A549 (cell line): ENCODE measurements around the gene PIK3C2B. TPM values are rescaled to one million over a fixed set of nuclear protein-coding genes. Genes with fewer than 3 reads are reported as not detected.

Experiments used
- ATAC-seq, 2 experiments: fragments of 200-7000 bp in 1 of 2; fragments of >200 bp in 1 of 2; cut with Nextera tagmentation in 1 of 2; cut with Tn5 transposase in 1 of 2; 3 replicates each; pipeline versions ENCODE4 v1.8.0 to v1.9.1; 2018 to 2020; ENCODE audit warnings: mild to moderate bottlenecking in 1 of 2, moderate library complexity in 1 of 2
- CTCF ChIA-PET: fragments of 300-600 bp; sonication (Branson Sonifier 250); formaldehyde crosslinking; extraction: SDS; loops from one replicate; lab custom pipeline; 2021; ENCODE audit warnings: antibody characterized with exemption, inconsistent platforms; lab: Yijun Ruan, JAX
- POLR2A ChIA-PET: fragments of 350-600 bp; formaldehyde crosslinking; extraction: SDS; loops from one replicate; lab custom pipeline; 2021; ENCODE audit warnings: antibody characterized with exemption, inconsistent platforms; lab: Yijun Ruan, JAX
- DNase-seq, 2 experiments: peaks; one replicate each; pipeline versions ENCODE4 v3.0.0 to v3.0.0-alpha.2; 2011 to 2016; ENCODE audit warnings: low read depth in 1 of 2, low spot score in 1 of 2
- FAIRE-seq: peaks from 2 replicates; lab custom pipeline; 2011; peaks lifted over from hg19 to GRCh38; lab: Jason Lieb, UNC
- H3K27ac ChIP-seq, 2 experiments: fragments of >200 bp; sonication (Bioruptor Twin); formaldehyde crosslinking; 3 replicates each; pipeline ENCODE4 v1.5.1; 2016 to 2017
- H3K4me1 ChIP-seq: fragments of >200 bp; sonication (Bioruptor Twin); formaldehyde crosslinking; 3 replicates; pipeline ENCODE4 v1.6.1; 2016
- H3K4me2 ChIP-seq: fragments of >200 bp; sonication (Bioruptor Twin); formaldehyde crosslinking; 3 replicates; pipeline ENCODE4 v1.6.1; 2016
- H3K4me3 ChIP-seq: fragments of >200 bp; sonication (Bioruptor Twin); formaldehyde crosslinking; 3 replicates; pipeline ENCODE4 v1.5.1; 2016
- H3K9me3 ChIP-seq: fragments of >200 bp; sonication (Bioruptor Twin); formaldehyde crosslinking; 3 replicates; pipeline ENCODE4 v1.6.1; 2016
- ATOH8 ChIP-seq: fragments of 250-450 bp; sonication (Bioruptor Pico); IDR thresholded peaks from 2 replicates; pipeline ENCODE4 v1.5.0; 2020; ENCODE audit warnings: low read depth, mild to moderate bottlenecking, moderate library complexity
- BHLHE40 ChIP-seq: IDR thresholded peaks from 2 replicates; pipeline ENCODE4 v1.6.1; 2012; ENCODE audit warnings: low read depth, low read length, inconsistent platforms
- CBX2 ChIP-seq: fragments of 200-600 bp; sonication (generic); IDR thresholded peaks from 2 replicates; pipeline ENCODE4 v1.6.1; 2016; ENCODE audit warnings: low read depth, mild to moderate bottlenecking, borderline replicate concordance
- CHD2 ChIP-seq: fragments of 150-350 bp; IDR thresholded peaks from 2 replicates; pipeline ENCODE4 v1.6.1; 2014; ENCODE audit warnings: low read length; ENCODE audit not compliant: partially characterized antibody
- EHMT2 ChIP-seq: fragments of 200-600 bp; sonication (generic); IDR thresholded peaks from 2 replicates; pipeline ENCODE4 v1.6.1; 2016; ENCODE audit warnings: antibody characterized with exemption, low read depth, mild to moderate bottlenecking, moderate library complexity
- ELK1 ChIP-seq: fragments of 150-350 bp; IDR thresholded peaks from 2 replicates; pipeline ENCODE4 v1.6.1; 2014; ENCODE audit warnings: low read depth, mild to moderate bottlenecking, low read length
- EP300 ChIP-seq, 2 experiments: fragments of >200 bp; sonication (Bioruptor Twin); formaldehyde crosslinking; IDR thresholded peaks; 2 replicates in 1 of 2; 3 replicates in 1 of 2; pipeline ENCODE4 v1.6.1; 2016 to 2017
- FOSL2 ChIP-seq, 2 experiments: fragments of 450-650 bp in 1 of 2; fragments of >200 bp in 1 of 2; sonication (Bioruptor Twin) in 1 of 2; formaldehyde crosslinking; IDR thresholded peaks; 2 replicates each; pipeline versions ENCODE4 v1.5.0 to v1.6.1; 2016 to 2020; ENCODE audit warnings: mild to moderate bottlenecking in 1 of 2, moderate library complexity in 1 of 2
- GATA3 ChIP-seq: IDR thresholded peaks from 2 replicates; pipeline ENCODE4 v1.6.1; 2012; ENCODE audit warnings: borderline replicate concordance
- HES2 ChIP-seq: fragments of >200 bp; sonication (Bioruptor Twin); formaldehyde crosslinking; IDR thresholded peaks from 2 replicates; pipeline ENCODE4 v1.6.1; 2016
- HEYL ChIP-seq: fragments of 250-450 bp; sonication (Bioruptor Pico); IDR thresholded peaks from 2 replicates; pipeline ENCODE4 v1.8.0; 2021; ENCODE audit warnings: mild to moderate bottlenecking, moderate library complexity
- HMGXB4 ChIP-seq: fragments of 250-450 bp; sonication (Bioruptor Pico); IDR thresholded peaks from 2 replicates; pipeline ENCODE4 v1.5.0; 2021; ENCODE audit warnings: mild to moderate bottlenecking, moderate library complexity, borderline replicate concordance
- HOXA7 ChIP-seq: fragments of 250-450 bp; sonication (Bioruptor Pico); IDR thresholded peaks from 2 replicates; pipeline ENCODE4 v1.5.0; 2020; ENCODE audit warnings: mild to moderate bottlenecking, moderate library complexity
- HOXB13 ChIP-seq: fragments of 250-450 bp; sonication (Bioruptor Pico); IDR thresholded peaks from 2 replicates; pipeline ENCODE4 v1.5.0; 2020; ENCODE audit warnings: low read depth, mild to moderate bottlenecking, moderate library complexity
- HOXB5 ChIP-seq: fragments of 250-450 bp; sonication (Bioruptor Pico); IDR thresholded peaks from 2 replicates; pipeline ENCODE4 v1.5.0; 2020; ENCODE audit warnings: mild to moderate bottlenecking, moderate library complexity
- JUN ChIP-seq, 2 experiments: fragments of >200 bp; sonication (Bioruptor Twin); formaldehyde crosslinking; IDR thresholded peaks; 2 replicates in 1 of 2; 3 replicates in 1 of 2; pipeline ENCODE4 v1.6.1; 2016 to 2017
- MAX ChIP-seq: IDR thresholded peaks from 2 replicates; pipeline ENCODE4 v1.6.1; 2012
- MAZ ChIP-seq: fragments of 150-350 bp; IDR thresholded peaks from 2 replicates; pipeline ENCODE4 v1.6.1; 2014; ENCODE audit warnings: antibody characterized with exemption, low read depth, low read length, borderline replicate concordance
- NR3C1 ChIP-seq: fragments of >200 bp; sonication (Bioruptor Twin); formaldehyde crosslinking; IDR thresholded peaks from 3 replicates; pipeline ENCODE4 v1.6.1; 2017
- PHF8 ChIP-seq: fragments of 200-600 bp; sonication (generic); IDR thresholded peaks from 2 replicates; pipeline ENCODE4 v1.6.1; 2016; ENCODE audit warnings: low read depth, mild to moderate bottlenecking, antibody characterized with exemption, moderate library complexity, borderline replicate concordance
- POLR2AphosphoS2 ChIP-seq: conservative IDR thresholded peaks from 2 replicates; pipeline ENCODE4 v1.6.1; 2012; ENCODE audit warnings: low read length, improper control_type of control experiment, inconsistent platforms
- RAD21 ChIP-seq, 2 experiments: fragments of >200 bp in 1 of 2; sonication (Bioruptor Twin) in 1 of 2; formaldehyde crosslinking in 1 of 2; IDR thresholded peaks in 1 of 2; conservative IDR thresholded peaks in 1 of 2; 2 replicates in 1 of 2; 3 replicates in 1 of 2; pipeline ENCODE4 v1.6.1; 2012 to 2018; ENCODE audit warnings: inconsistent platforms in 1 of 2
- RARB ChIP-seq: fragments of 250-450 bp; sonication (Bioruptor Pico); IDR thresholded peaks from 2 replicates; pipeline ENCODE4 v1.8.0; 2021; ENCODE audit warnings: mild to moderate bottlenecking, moderate library complexity
- RNF2 ChIP-seq: fragments of 200-600 bp; sonication (generic); IDR thresholded peaks from 2 replicates; pipeline ENCODE4 v1.6.1; 2016; ENCODE audit warnings: low read depth, mild to moderate bottlenecking, antibody characterized with exemption, moderate library complexity, borderline replicate concordance
- TFCP2L1 ChIP-seq: fragments of 250-450 bp; sonication (Bioruptor Pico); IDR thresholded peaks from 2 replicates; pipeline ENCODE4 v1.5.0; 2021; ENCODE audit warnings: mild to moderate bottlenecking
- TP53 ChIP-seq: fragments of 250-450 bp; sonication (Bioruptor Pico); IDR thresholded peaks from 2 replicates; pipeline ENCODE4 v1.5.0; 2021; ENCODE audit warnings: mild to moderate bottlenecking, moderate library complexity
- USF2 ChIP-seq: fragments of 450-650 bp; IDR thresholded peaks from 2 replicates; pipeline ENCODE4 v1.6.1; 2014; ENCODE audit warnings: antibody characterized with exemption
- ZFP36 ChIP-seq: fragments of 450-650 bp; IDR thresholded peaks from 2 replicates; pipeline ENCODE4 v1.6.1; 2014; ENCODE audit warnings: borderline replicate concordance; ENCODE audit not compliant: partially characterized antibody
- ZNF302 ChIP-seq: fragments of 250-450 bp; sonication (Bioruptor Pico); IDR thresholded peaks from 2 replicates; pipeline ENCODE4 v1.9.0; 2021; ENCODE audit warnings: inconsistent platforms, mild to moderate bottlenecking, moderate library complexity
- WGBS: methylation state at CpG from one replicate; pipeline ENCODE4 v1.1.6; 2017; ENCODE audit errors: missing lambda C conversion rate; 5-methylcytosine and 5-hydroxymethylcytosine counted together
- polyA plus RNA-seq, 4 experiments: library from polyadenylated mRNA; depleted of rRNA in 3 of 4; stranded (reverse); fragments of >200 nt; fragmentation: RNase III in 1 of 4; extraction: RNeasy Plus Mini Kit Qiagen cat#74134 plus additional on column Dnase treatment in 1 of 4; gene quantifications; 2 replicates in 3 of 4; 3 replicates in 1 of 4; pipeline ENCODE4 v1.2.3, GENCODE V29; 2011 to 2017

The PIK3C2B gene
- polyA plus RNA-seq, 2 of the 4 experiments (the other 2 are of a cell fraction) = 9.2 to 9.7 TPM

GRCh38 chr1:204506969-204507316 lies 12.3 kb upstream of the PIK3C2B start (continued):
- TF ChIP-seq MAZ (no peak), NR3C1 (no peak), EP300 (IDR thresholded peaks at IDR 0.05) (no peak), CBX2 (no peak), TP53 (0 out of 2 replicates have a peak, but pooled peaks have one; percentile 1), ELK1 (no peak), RNF2 (no peak), GATA3 (peak; percentile 30; the same call in 1 of the 2 replicates), BHLHE40 (no peak), JUN (IDR thresholded peaks at IDR 0.05) (no peak), HEYL (CRISPR knock-in tag) (no peak), POLR2AphosphoS2 (no peak), HMGXB4 (CRISPR knock-in tag) (no peak; the same call in none of the 2 replicates), FOSL2 (IDR thresholded peaks at IDR 0.05) (no peak), FOSL2 (CRISPR knock-in tag; IDR thresholded peaks at IDR 0.05) (peak; percentile 81), RARB (CRISPR knock-in tag) (no peak), HOXB13 (CRISPR knock-in tag) (no peak), USF2 (no peak), HES2 (no peak), EHMT2 (no peak), ZNF302 (CRISPR knock-in tag) (no peak), RAD21 (conservative IDR thresholded peaks at IDR 0.05 in 1 of 2, IDR thresholded peaks at IDR 0.05 in 1 of 2) (no peak), MAX (peak; percentile 49; the same call in 1 of the 2 replicates)

GRCh38 chr1:204506201-204506968 lies 11.8 kb upstream of the PIK3C2B start:
- ChIA-PET POLR2A (interaction anchor here (1.1 to 4.0 kb wide), 6 partner anchors 10 to 129 kb away, joined by 4 to 87 read pairs (median 11); partner anchors contain the start of genes MDM4 and PIK3C2B), CTCF (interaction anchor here (0.9 to 20.5 kb wide), 15 partner anchors 9 to 301 kb away, joined by 3 to 530 read pairs (median 12); partner anchors contain the start of genes MDM4 and PIK3C2B)
- 2% methylated on average over 27 of the region's 27 CpGs for WGBS
- Histone ChIP-seq H3K4me2 (peak overlapping the region; percentile 96), H3K4me3 (peak overlapping the region; percentile 53), H3K9me3 (no peaks in the 10 kb centered on the region), H3K4me1 (peaks cover 21% of the 10 kb centered on the region), H3K27ac (peak overlapping the region; percentile 72 to 86)
- FAIRE-seq (no peak), ATAC-seq (peak; percentile 83 to 87), DNase-seq (peak; percentile 62 to 93)
- TF ChIP-seq ATOH8 (CRISPR knock-in tag) (no peak), PHF8 (no peak), RARB (CRISPR knock-in tag) (peak; percentile 76; the same call in 1 of the 2 replicates), MAX (peak; percentile 10; the same call in 1 of the 2 replicates), ZFP36 (no peak), HMGXB4 (CRISPR knock-in tag) (no peak; the same call in 1 of the 2 replicates), CHD2 (no peak), TFCP2L1 (CRISPR knock-in tag) (peak; percentile 83), HOXA7 (CRISPR knock-in tag) (peak; percentile 75; the same call in 1 of the 2 replicates), MAZ (no peak), HOXB5 (no peak), BHLHE40 (no peak)
